Gastroesophageal sphincter (tissue), 4 donors: ENCODE data around the gene ANO4. TPM values are rescaled to one million over a fixed set of nuclear protein-coding genes. Genes with fewer than 3 reads are reported as not detected.
"Not testable (repeated sequence)": the region's sequence is repeated elsewhere in the genome, so short reads cannot be mapped to it uniquely, and the experiment has no call there.

Source experiments
- ATAC-seq: fragments of 150-250 bp; one replicate; pipeline ENCODE4 v1.9.1; 2016; ENCODE audit warnings: mild to moderate bottlenecking, moderate library complexity
- H3K27ac ChIP-seq, 4 donors: fragments of 200-600 bp; sonication (generic) in 3 of 4; 1 replicate in 3 of 4; 2 replicates in 1 of 4; pipeline ENCODE4 v1.5.1; 2016 to 2019
- H3K27me3 ChIP-seq: fragments of 200-600 bp; sonication (generic); one replicate; pipeline ENCODE4 v1.5.1; 2019
- H3K36me3 ChIP-seq, 2 donors: fragments of 200-600 bp; sonication (generic); one replicate each; pipeline ENCODE4 v1.5.1; 2019; ENCODE audit warnings: control low read depth in 1 of 2
- H3K4me1 ChIP-seq, 3 donors: fragments of 200-600 bp; sonication (generic); 1 replicate in 2 of 3; 2 replicates in 1 of 3; pipeline ENCODE4 v1.5.1; 2016 to 2019; ENCODE audit warnings: control low read depth in 2 of 3
- H3K4me3 ChIP-seq, 2 donors: fragments of 200-600 bp; sonication (generic); one replicate each; pipeline ENCODE4 v1.5.1; 2019; ENCODE audit warnings: mild to moderate bottlenecking in 1 of 2, moderate library complexity in 1 of 2
- H3K9me3 ChIP-seq, 3 donors: fragments of 200-600 bp; sonication (generic); one replicate each; pipeline ENCODE4 v1.5.1; 2017 to 2019; ENCODE audit warnings: control low read depth in 2 of 3
- CTCF ChIP-seq, 4 experiments: fragments of 200-600 bp in 2 of 4; fragments of 450-650 bp in 2 of 4; sonication (generic) in 1 of 4; IDR thresholded peaks; one replicate each; pipeline ENCODE4 v1.5.1; 2017 to 2019; ENCODE audit warnings: antibody characterized with exemption in 4 of 4, mild to moderate bottlenecking in 2 of 4, moderate library complexity in 2 of 4
- EP300 ChIP-seq: sonication (generic); formaldehyde crosslinking; IDR thresholded peaks from one replicate; pipeline ENCODE4 v1.6.1; 2017; ENCODE audit warnings: antibody characterized with exemption, mild to moderate bottlenecking
- POLR2A ChIP-seq, 2 donors: fragments of 450-650 bp; IDR thresholded peaks; one replicate each; pipeline ENCODE4 v1.6.1; 2017; ENCODE audit warnings: antibody characterized with exemption in 2 of 2, mild to moderate bottlenecking in 2 of 2, moderate library complexity in 1 of 2
- POLR2AphosphoS5 ChIP-seq: sonication (generic); formaldehyde crosslinking; IDR thresholded peaks from one replicate; pipeline ENCODE4 v1.6.1; 2017; ENCODE audit warnings: antibody characterized with exemption
- WGBS, 2 donors: methylation state at CpG; one replicate each; pipeline ENCODE4 v1.1.5; 2018; ENCODE audit warnings: low coverage in 1 of 2; 5-methylcytosine and 5-hydroxymethylcytosine counted together
- total RNA-seq, 4 donors: library from RNA; depleted of rRNA; stranded (reverse); fragments of >200 nt; gene quantifications; one replicate each; pipeline ENCODE4 v1.1.0, GENCODE V29; 2016

ANO4 gene
- total RNA-seq, 4 donors from 2014 or later: 0.08 to 0.30 (median 0.13) TPM; not detected in 1

GRCh38 chr12:100927826-100928225, 133.2 kb downstream of the ANO4 start:
- WGBS, 2 donors: 61 to 79% methylated on average over 4 of the region's 4 CpGs
- TF ChIP-seq CTCF (IDR thresholded peaks at IDR 0.05): no peak
- Histone ChIP-seq H3K27me3 (no peaks in the 10 kb centered on the region), H3K36me3 (no peaks in the 10 kb centered on the region), H3K27ac (no peak overlapping the region), H3K9me3 (no peaks in the 10 kb centered on the region), H3K4me3 (no peak overlapping the region), H3K4me1 (no peaks in the 10 kb centered on the region)
- ATAC-seq: no peak

- no peaks in the 10 kb centered on the region for H3K4me1 ChIP-seq
- no peak for ATAC-seq
- no peak overlapping the region for H3K4me3 ChIP-seq
- no peaks in the 10 kb centered on the region for H3K36me3 ChIP-seq
- no peak for TF ChIP-seq CTCF (IDR thresholded peaks at IDR 0.05)
- TF ChIP-seq EP300: no peak
- no peak for TF ChIP-seq POLR2A (IDR thresholded peaks at IDR 0.05)
- no peak for TF ChIP-seq POLR2AphosphoS5
- no peaks in the 10 kb centered on the region for H3K9me3 ChIP-seq
- H3K27ac ChIP-seq: no peak overlapping the region
- H3K27me3 ChIP-seq: no peaks in the 10 kb centered on the region
- WGBS, 2 donors: 25 to 68% methylated on average over 2 of the region's 2 CpGs
These were observed 138.0 kb downstream of the ANO4 start for GRCh38 chr12:100932571-100932970.

GRCh38 chr12:100933531-100933930, 139.0 kb downstream of the ANO4 start:
- H3K4me1 ChIP-seq, H3K27me3 ChIP-seq, H3K4me3 ChIP-seq, ATAC-seq, H3K27ac ChIP-seq, H3K9me3 ChIP-seq, H3K36me3 ChIP-seq: not testable (repeated sequence)
- 89% methylated on average over 1 of the region's 1 CpG; no CpG with 5 or more reads in 1 of the 2 donors for WGBS, 2 donors

DNA sequence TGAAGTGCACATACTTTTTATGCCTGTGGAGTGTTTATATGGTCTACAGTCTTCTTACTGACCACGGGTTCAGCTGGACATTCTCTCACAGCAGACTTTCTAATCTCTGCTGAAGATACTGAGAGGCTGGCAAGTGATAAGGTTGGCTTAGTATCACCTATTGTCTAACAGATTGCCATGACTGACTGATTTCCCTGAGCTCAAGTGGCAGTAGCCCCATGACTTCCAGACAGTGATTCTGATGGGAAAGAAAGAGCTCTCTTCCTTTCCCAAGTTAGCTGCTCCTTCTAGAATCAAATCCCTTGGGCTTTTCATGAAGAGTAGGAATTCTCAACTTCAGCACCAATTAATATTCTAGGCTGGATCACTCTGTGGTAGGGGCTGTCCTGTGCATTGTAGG, 141.4 kb downstream of the ANO4 start:
- no peaks in the 10 kb centered on the region for H3K9me3 ChIP-seq
- H3K27me3 ChIP-seq: no peaks in the 10 kb centered on the region
- no peaks in the 10 kb centered on the region for H3K36me3 ChIP-seq
- TF ChIP-seq EP300: no peak
- no peak for TF ChIP-seq CTCF (IDR thresholded peaks at IDR 0.05)
- TF ChIP-seq POLR2AphosphoS5: no peak
- TF ChIP-seq POLR2A (IDR thresholded peaks at IDR 0.05): no peak
- no peaks in the 10 kb centered on the region for H3K4me1 ChIP-seq
- no peak for ATAC-seq
- 56 to 67% methylated on average over 1 of the region's 1 CpG for WGBS, 2 donors
- H3K27ac ChIP-seq: no peak overlapping the region
- H3K4me3 ChIP-seq: no peak overlapping the region

DNA sequence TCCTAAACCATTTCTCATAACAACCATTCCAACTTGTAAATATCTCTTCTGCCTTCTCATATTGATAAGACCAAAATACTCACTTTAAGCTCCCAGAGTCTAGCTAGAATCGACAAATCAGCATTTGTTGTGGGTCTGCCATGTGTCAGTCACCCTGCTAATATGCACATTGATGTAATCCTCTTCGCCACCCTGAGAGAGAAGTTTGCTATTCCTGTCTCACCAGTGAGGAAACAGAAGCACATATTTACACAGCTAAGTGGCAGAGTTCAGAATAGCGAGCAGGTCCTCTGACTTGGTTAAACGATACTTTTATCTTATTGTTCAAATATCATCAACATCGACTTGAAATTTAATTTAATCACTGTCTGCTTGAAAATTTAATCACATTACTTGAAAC, 142.1 kb downstream of the ANO4 start:
- ATAC-seq: no peak
- no peaks in the 10 kb centered on the region for H3K4me1 ChIP-seq
- H3K27me3 ChIP-seq: no peaks in the 10 kb centered on the region
- H3K27ac ChIP-seq: no peak overlapping the region
- TF ChIP-seq POLR2A (IDR thresholded peaks at IDR 0.05) (no peak), CTCF (IDR thresholded peaks at IDR 0.05) (no peak), POLR2AphosphoS5 (no peak), EP300 (no peak)
- 66 to 69% methylated on average over 5 of the region's 5 CpGs for WGBS, 2 donors
- H3K36me3 ChIP-seq: no peaks in the 10 kb centered on the region
- no peak overlapping the region for H3K4me3 ChIP-seq
- H3K9me3 ChIP-seq: no peaks in the 10 kb centered on the region

DNA sequence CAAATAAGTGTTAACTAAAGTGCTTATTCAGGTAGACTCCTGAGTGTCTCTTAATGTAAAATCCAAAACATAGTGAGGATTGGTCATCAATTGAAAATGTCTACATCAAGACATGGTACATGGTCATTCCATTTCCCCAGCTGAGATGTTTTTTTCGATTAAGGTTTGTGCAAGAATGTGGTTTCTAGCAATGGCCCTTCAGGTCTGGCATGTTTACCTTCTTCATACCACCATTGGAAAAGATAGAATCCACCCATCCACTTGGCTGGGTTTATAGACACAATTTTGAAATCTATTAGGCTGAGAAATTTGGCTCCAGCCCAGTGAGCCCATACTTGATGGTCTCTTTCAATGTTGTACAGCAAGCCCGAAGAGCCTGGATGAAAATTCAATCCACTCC, 145.9 kb downstream of the ANO4 start:
- H3K27me3 ChIP-seq: no peaks in the 10 kb centered on the region
- H3K27ac ChIP-seq: no peak overlapping the region
- no peak for ATAC-seq
- WGBS, 2 donors: 50 to 76% methylated on average over 2 of the region's 2 CpGs
- no peaks in the 10 kb centered on the region for H3K4me1 ChIP-seq
- no peaks in the 10 kb centered on the region for H3K36me3 ChIP-seq
- no peaks in the 10 kb centered on the region for H3K9me3 ChIP-seq
- TF ChIP-seq POLR2A (IDR thresholded peaks at IDR 0.05) (no peak), POLR2AphosphoS5 (no peak), CTCF (IDR thresholded peaks at IDR 0.05) (no peak), EP300 (no peak)
- H3K4me3 ChIP-seq: no peak overlapping the region
